ENCODE data around the gene RGS3. TPM values are rescaled to one million over a fixed set of nuclear protein-coding genes. Genes with fewer than 3 reads are reported as not detected.

The RGS3 gene
- polyA plus RNA-seq, 1 of the 3 experiments (the other 2 are of a cell fraction) = 50.6 TPM

DNA sequence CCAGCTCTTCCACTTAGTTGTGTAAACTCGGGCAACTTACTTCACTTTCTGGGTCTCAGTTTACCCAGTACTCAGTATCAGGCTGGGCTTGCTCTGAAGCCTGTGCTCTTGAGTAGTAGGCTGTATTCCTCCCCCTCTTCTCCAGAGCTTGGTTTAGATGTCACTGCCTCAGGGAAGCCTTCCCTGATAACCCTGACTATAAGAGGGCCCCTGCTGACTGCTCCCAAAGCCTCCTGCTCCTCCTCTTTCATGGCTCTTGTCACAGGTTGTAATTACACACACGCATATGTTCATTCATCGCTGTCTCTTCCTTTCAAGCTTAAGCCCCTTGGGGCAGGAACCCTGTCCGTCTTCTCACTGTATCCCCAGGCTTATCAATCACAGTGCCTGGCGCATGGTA lies 140.2 kb downstream of the RGS3 start:
- no peak for DNase-seq

More for the DNA sequence above, 140.2 kb downstream of the RGS3 start:
- Histone ChIP-seq H3K4me2 (no peak overlapping the region), H3K9me3 (no peaks in the 10 kb centered on the region), H3K27ac (ENCODE audit: low read depth in 2 of 2, low read length in 1 of 2) (no peak overlapping the region), H2AFZ (ENCODE audit: low read depth) (no peak overlapping the region), H3K36me3 (replicated peaks in 1 of 2; ENCODE audit: control insufficient read depth in 1 of 2, insufficient read depth in 2 of 2, low read length in 1 of 2) (no peaks in the 10 kb centered on the region), H3K27me3 (ENCODE audit: insufficient read depth) (no peaks in the 10 kb centered on the region), H3K79me2 (ENCODE audit: insufficient read depth) (no peaks in the 10 kb centered on the region), H3F3A (replicated peaks; ENCODE audit: insufficient read depth) (peaks cover 6% of the 10 kb centered on the region), H3K9me2 (no peaks in the 10 kb centered on the region), H3K4me1 (ENCODE audit: control insufficient read depth in 1 of 2, insufficient read depth in 2 of 2, low read depth in 1 of 2, low read length in 1 of 2) (peaks cover 16 to 28% of the 10 kb centered on the region in 2 experiments; a peak in 3 of 4 replicates), H3K9ac (no peak overlapping the region), H3K4me3 (ENCODE audit: low read depth in 2 of 2, low read length in 1 of 2) (no peak overlapping the region), H4K20me1 (ENCODE audit: insufficient read depth) (no peaks in the 10 kb centered on the region)
- 92% methylated on average over 5 of the region's 5 CpGs for WGBS (ENCODE audit: low lambda C conversion rate)
- CTCF ChIA-PET = interaction anchor here (1.0 to 44.7 kb wide), 5 partner anchors 12 to 272 kb away, joined by 3 to 1335 read pairs (median 3); partner anchors contain the start of gene ZNF618
- POLR2A ChIA-PET = interaction anchor here (2.9 kb wide), 1 partner anchor 10 kb away, joined by 13 read pairs; no protein-coding TSS in a partner anchor
- TF ChIP-seq TCF12 (IDR thresholded peaks at IDR 0.05) (no peak), FOSL2 (IDR thresholded peaks at IDR 0.05; ENCODE audit: borderline replicate concordance, low read depth) (no peak), IRF3 (IDR thresholded peaks at IDR 0.05; ENCODE audit: low read depth, low read length) (no peak), MEF2A (IDR thresholded peaks at IDR 0.05; ENCODE audit: borderline replicate concordance, low read depth) (no peak), NRF1 (IDR thresholded peaks at IDR 0.05; ENCODE audit: low read depth, low read length) (no peak), GABPA (IDR thresholded peaks at IDR 0.05; ENCODE audit: low read depth) (no peak), FOXM1 (IDR thresholded peaks at IDR 0.05; ENCODE audit: low read depth) (no peak), FOXJ3 (CRISPR knock-in tag; IDR thresholded peaks at IDR 0.05) (no peak), POLR2AphosphoS5 (IDR thresholded peaks at IDR 0.05; ENCODE audit: low read depth, low read length) (no peak), RAD21 (IDR thresholded peaks at IDR 0.05; ENCODE audit: low read length) (no peak), SMC3 (IDR thresholded peaks at IDR 0.05; ENCODE audit: low read depth, low read length) (no peak)
- TF ChIP-seq, protein P1, sequence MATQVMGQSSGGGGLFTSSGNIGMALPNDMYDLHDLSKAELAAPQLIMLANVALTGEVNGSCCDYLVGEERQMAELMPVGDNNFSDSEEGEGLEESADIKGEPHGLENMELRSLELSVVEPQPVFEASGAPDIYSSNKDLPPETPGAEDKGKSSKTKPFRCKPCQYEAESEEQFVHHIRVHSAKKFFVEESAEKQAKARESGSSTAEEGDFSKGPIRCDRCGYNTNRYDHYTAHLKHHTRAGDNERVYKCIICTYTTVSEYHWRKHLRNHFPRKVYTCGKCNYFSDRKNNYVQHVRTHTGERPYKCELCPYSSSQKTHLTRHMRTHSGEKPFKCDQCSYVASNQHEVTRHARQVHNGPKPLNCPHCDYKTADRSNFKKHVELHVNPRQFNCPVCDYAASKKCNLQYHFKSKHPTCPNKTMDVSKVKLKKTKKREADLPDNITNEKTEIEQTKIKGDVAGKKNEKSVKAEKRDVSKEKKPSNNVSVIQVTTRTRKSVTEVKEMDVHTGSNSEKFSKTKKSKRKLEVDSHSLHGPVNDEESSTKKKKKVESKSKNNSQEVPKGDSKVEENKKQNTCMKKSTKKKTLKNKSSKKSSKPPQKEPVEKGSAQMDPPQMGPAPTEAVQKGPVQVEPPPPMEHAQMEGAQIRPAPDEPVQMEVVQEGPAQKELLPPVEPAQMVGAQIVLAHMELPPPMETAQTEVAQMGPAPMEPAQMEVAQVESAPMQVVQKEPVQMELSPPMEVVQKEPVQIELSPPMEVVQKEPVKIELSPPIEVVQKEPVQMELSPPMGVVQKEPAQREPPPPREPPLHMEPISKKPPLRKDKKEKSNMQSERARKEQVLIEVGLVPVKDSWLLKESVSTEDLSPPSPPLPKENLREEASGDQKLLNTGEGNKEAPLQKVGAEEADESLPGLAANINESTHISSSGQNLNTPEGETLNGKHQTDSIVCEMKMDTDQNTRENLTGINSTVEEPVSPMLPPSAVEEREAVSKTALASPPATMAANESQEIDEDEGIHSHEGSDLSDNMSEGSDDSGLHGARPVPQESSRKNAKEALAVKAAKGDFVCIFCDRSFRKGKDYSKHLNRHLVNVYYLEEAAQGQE (IDR thresholded peaks at IDR 0.05; ENCODE audit: low read depth, low read length) = no peak
- TF ChIP-seq, protein P2, sequence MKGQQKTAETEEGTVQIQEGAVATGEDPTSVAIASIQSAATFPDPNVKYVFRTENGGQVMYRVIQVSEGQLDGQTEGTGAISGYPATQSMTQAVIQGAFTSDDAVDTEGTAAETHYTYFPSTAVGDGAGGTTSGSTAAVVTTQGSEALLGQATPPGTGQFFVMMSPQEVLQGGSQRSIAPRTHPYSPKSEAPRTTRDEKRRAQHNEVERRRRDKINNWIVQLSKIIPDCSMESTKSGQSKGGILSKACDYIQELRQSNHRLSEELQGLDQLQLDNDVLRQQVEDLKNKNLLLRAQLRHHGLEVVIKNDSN (IDR thresholded peaks at IDR 0.05; ENCODE audit: borderline replicate concordance, low read depth) = no peak
- TF ChIP-seq, protein P3, sequence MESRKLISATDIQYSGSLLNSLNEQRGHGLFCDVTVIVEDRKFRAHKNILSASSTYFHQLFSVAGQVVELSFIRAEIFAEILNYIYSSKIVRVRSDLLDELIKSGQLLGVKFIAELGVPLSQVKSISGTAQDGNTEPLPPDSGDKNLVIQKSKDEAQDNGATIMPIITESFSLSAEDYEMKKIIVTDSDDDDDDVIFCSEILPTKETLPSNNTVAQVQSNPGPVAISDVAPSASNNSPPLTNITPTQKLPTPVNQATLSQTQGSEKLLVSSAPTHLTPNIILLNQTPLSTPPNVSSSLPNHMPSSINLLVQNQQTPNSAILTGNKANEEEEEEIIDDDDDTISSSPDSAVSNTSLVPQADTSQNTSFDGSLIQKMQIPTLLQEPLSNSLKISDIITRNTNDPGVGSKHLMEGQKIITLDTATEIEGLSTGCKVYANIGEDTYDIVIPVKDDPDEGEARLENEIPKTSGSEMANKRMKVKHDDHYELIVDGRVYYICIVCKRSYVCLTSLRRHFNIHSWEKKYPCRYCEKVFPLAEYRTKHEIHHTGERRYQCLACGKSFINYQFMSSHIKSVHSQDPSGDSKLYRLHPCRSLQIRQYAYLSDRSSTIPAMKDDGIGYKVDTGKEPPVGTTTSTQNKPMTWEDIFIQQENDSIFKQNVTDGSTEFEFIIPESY (IDR thresholded peaks at IDR 0.05; ENCODE audit: borderline replicate concordance, low read depth) = no peak
